OCI-LY1 (cell line): ENCODE measurements around the gene WDR20.

Experiments used
- H2AFZ ChIP-seq: fragments of 200-600 bp; sonication (generic), shearing (Covaris generic); 2 replicates; pipeline ENCODE4 v1.6.0; 2014; ENCODE audit warnings: antibody characterized with exemption, mild to moderate bottlenecking, low read length
- H3F3A ChIP-seq: fragments of 200-600 bp; sonication (generic), shearing (Covaris generic); 2 replicates; pipeline ENCODE4 v1.6.0; 2014; ENCODE audit warnings: mild to moderate bottlenecking, antibody characterized with exemption, low read length, moderate library complexity; ENCODE audit not compliant: insufficient read depth
- H3K27ac ChIP-seq: fragments of 200-600 bp; sonication (generic); 2 replicates; pipeline ENCODE4 v1.5.1; 2014; ENCODE audit warnings: low read length, mixed run types, mild to moderate bottlenecking, low read depth; ENCODE audit not compliant: poor library complexity, severe bottlenecking
- H3K27me3 ChIP-seq: fragments of 200-600 bp; sonication (generic); 2 replicates; pipeline ENCODE4 v1.6.0; 2014; ENCODE audit warnings: antibody characterized with exemption, mild to moderate bottlenecking, low read length, moderate library complexity; ENCODE audit not compliant: insufficient read depth
- H3K36me3 ChIP-seq: fragments of 200-600 bp; sonication (generic); 2 replicates; pipeline ENCODE4 v1.6.1; 2014; ENCODE audit warnings: mild to moderate bottlenecking, antibody characterized with exemption, low read length, moderate library complexity, mixed read lengths; ENCODE audit not compliant: insufficient read depth
- H3K4me1 ChIP-seq: fragments of 200-600 bp; sonication (generic); 2 replicates; pipeline ENCODE4 v1.5.1; 2014; ENCODE audit warnings: mild to moderate bottlenecking, low read length, moderate library complexity; ENCODE audit not compliant: insufficient read depth, severe bottlenecking
- H3K4me2 ChIP-seq: fragments of 200-600 bp; sonication (generic), shearing (Covaris generic); 2 replicates; pipeline ENCODE4 v1.6.1; 2014; ENCODE audit warnings: low read length
- H3K4me3 ChIP-seq: fragments of 200-600 bp; sonication (generic); 2 replicates; pipeline ENCODE4 v1.5.1; 2014; ENCODE audit warnings: low read length, low read depth, mild to moderate bottlenecking, mixed read lengths; ENCODE audit not compliant: poor library complexity, severe bottlenecking
- H3K79me2 ChIP-seq: fragments of 200-600 bp; shearing (Covaris generic); 2 replicates; pipeline ENCODE4 v1.6.1; 2016; ENCODE audit warnings: mixed run types, low read length, mixed read lengths; ENCODE audit not compliant: insufficient read depth
- H3K9ac ChIP-seq: fragments of 200-600 bp; sonication (generic), shearing (Covaris generic); 2 replicates; pipeline ENCODE4 v1.6.1; 2014; ENCODE audit warnings: mild to moderate bottlenecking, low read length, mixed read lengths
- H3K9me2 ChIP-seq: fragments of 200-600 bp; sonication (generic), shearing (Covaris generic); 2 replicates; pipeline ENCODE4 v1.6.1; 2014; ENCODE audit warnings: low read depth, mild to moderate bottlenecking, low read length, mixed read lengths
- H3K9me3 ChIP-seq: fragments of 200-600 bp; shearing (Covaris generic); 2 replicates; pipeline ENCODE4 v1.6.1; 2014; ENCODE audit warnings: low read length, mixed read lengths
- H4K20me1 ChIP-seq: fragments of 200-600 bp; sonication (generic), shearing (Covaris generic); 2 replicates; pipeline ENCODE4 v1.6.0; 2016; ENCODE audit warnings: mild to moderate bottlenecking, low read length; ENCODE audit not compliant: insufficient read depth
- CTCF ChIP-seq: fragments of 200-600 bp; sonication (generic), shearing (Covaris generic); IDR thresholded peaks from 2 replicates; pipeline ENCODE4 v1.5.1; 2017; ENCODE audit warnings: mild to moderate bottlenecking, antibody characterized with exemption, low read length, moderate library complexity, mixed read lengths
- EZH2 ChIP-seq: fragments of 200-600 bp; sonication (generic), shearing (Covaris generic); IDR thresholded peaks from 2 replicates; pipeline ENCODE4 v1.8.0; 2017; ENCODE audit warnings: borderline replicate concordance, mixed run types, mild to moderate bottlenecking, antibody characterized with exemption, low read length, moderate library complexity, mixed read lengths

WDR20 gene

DNA sequence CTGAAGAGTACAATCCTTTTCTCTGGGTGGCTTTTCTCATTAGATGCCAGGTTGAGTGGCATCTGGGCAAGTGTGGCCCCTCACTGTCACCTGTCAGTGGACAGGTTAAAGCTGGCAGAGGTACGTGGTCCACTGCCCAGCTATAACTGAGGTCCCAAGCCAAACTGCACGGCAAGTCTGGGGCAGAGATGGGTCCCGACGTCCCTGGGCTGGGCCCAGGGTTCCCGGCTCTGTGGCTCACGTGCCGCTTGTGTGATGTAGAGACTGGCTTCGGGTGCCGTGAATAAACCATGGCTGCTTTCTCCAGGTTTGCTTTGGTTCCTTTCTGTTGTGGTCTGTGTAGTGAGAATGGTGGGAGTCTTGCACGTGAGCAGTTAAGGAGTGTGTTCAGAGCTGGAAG lies 77.7 kb downstream of the WDR20 start:
- Histone ChIP-seq H3K9me3 (no peaks in the 10 kb centered on the region), H3K36me3 (peaks cover 8% of the 10 kb centered on the region), H3K4me2 (no peak overlapping the region), H3K27ac (no peak overlapping the region), H3K79me2 (no peaks in the 10 kb centered on the region), H3K9ac (no peak overlapping the region), H3K27me3 (no peaks in the 10 kb centered on the region), H2AFZ (no peak overlapping the region), H4K20me1 (no peaks in the 10 kb centered on the region), H3K4me3 (no peak overlapping the region), H3F3A (no peaks in the 10 kb centered on the region), H3K9me2 (no peaks in the 10 kb centered on the region), H3K4me1 (peaks cover 48% of the 10 kb centered on the region)
- TF ChIP-seq EZH2 (no peak), CTCF (no peak)

DNA sequence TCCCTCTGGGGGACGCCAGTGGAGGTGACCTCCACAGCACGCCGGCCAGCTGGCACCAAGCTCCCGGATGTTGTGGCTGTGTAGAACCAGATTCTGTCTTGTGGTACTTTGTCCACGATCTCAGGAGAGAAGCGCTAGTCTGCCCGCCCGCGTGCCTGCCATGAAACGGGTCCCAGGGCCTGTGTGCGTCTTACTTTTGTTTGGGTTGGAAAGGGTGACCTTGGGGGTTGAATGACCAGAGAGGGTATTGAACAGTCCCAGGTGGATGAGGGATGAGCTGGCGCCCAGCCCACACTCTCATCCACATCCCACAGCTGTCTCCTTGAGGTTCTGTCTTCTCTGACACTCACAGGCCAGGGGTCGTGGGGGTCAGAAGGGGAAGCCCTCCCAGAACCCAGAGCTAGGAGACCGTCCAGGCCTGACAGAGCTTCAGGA lies 78.3 kb downstream of the WDR20 start:
- Histone ChIP-seq H3K36me3 (peaks cover 8% of the 10 kb centered on the region), H3K4me1 (peaks cover 48% of the 10 kb centered on the region), H3K9me3 (no peaks in the 10 kb centered on the region), H3F3A (no peaks in the 10 kb centered on the region), H3K4me2 (no peak overlapping the region), H3K4me3 (no peak overlapping the region), H3K79me2 (no peaks in the 10 kb centered on the region), H3K9ac (no peak overlapping the region), H3K27ac (no peak overlapping the region), H2AFZ (no peak overlapping the region), H3K9me2 (no peaks in the 10 kb centered on the region), H4K20me1 (no peaks in the 10 kb centered on the region), H3K27me3 (no peaks in the 10 kb centered on the region)
- TF ChIP-seq CTCF (no peak), EZH2 (no peak)

DNA sequence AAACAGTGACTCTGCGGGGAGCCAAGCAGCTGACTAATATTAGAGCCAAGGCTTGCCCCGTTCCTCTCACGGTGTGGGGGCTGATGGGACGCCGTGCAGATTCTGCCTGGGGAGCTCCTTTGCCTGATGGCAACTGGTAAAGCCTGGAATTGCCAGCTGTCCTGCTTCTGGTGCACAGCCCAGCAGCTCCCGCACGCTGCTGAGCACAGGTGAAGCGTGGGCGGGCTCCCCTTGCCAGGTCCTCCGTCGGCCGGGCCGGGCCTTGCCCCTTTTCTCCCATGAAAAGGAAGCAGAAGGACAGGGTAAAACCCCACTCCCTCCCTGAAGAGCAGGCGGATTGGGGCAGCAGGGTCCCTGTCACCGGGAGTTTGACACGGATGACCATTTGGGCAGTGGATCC lies 79.0 kb downstream of the WDR20 start:
- H3K4me3 ChIP-seq = no peak overlapping the region
- no peak overlapping the region; the same call in 1 of the 2 replicates for H3K4me2 ChIP-seq
- no peaks in the 10 kb centered on the region for H3F3A ChIP-seq
- no peaks in the 10 kb centered on the region for H3K9me3 ChIP-seq
- H3K79me2 ChIP-seq = no peaks in the 10 kb centered on the region
- peaks cover 48% of the 10 kb centered on the region for H3K4me1 ChIP-seq
- H3K9ac ChIP-seq = no peak overlapping the region
- TF ChIP-seq CTCF = no peak
- TF ChIP-seq EZH2 = no peak
- no peaks in the 10 kb centered on the region for H4K20me1 ChIP-seq
- peaks cover 8% of the 10 kb centered on the region for H3K36me3 ChIP-seq
- H3K27ac ChIP-seq = no peak overlapping the region
- H3K9me2 ChIP-seq = no peaks in the 10 kb centered on the region
- H3K27me3 ChIP-seq = no peaks in the 10 kb centered on the region
- no peak overlapping the region for H2AFZ ChIP-seq
